Ishikawa (cell line): ENCODE measurements around the gene PLCH1.

ENCODE experiments used
- FOXM1 ChIP-seq: IDR thresholded peaks from 2 replicates; pipeline ENCODE4 v1.6.1; 2012; ENCODE audit warnings: low read depth, borderline replicate concordance
- NFIC ChIP-seq: IDR thresholded peaks from 2 replicates; pipeline ENCODE4 v1.6.1; 2012
- YY1 ChIP-seq: IDR thresholded peaks from 2 replicates; pipeline ENCODE4 v1.6.1; 2012; ENCODE audit warnings: low read depth
- TF ChIP-seq, protein P1 (sequence below): IDR thresholded peaks from 2 replicates; pipeline ENCODE4 v1.6.1; 2012; ENCODE audit warnings: low read depth, mild to moderate bottlenecking

DNA sequence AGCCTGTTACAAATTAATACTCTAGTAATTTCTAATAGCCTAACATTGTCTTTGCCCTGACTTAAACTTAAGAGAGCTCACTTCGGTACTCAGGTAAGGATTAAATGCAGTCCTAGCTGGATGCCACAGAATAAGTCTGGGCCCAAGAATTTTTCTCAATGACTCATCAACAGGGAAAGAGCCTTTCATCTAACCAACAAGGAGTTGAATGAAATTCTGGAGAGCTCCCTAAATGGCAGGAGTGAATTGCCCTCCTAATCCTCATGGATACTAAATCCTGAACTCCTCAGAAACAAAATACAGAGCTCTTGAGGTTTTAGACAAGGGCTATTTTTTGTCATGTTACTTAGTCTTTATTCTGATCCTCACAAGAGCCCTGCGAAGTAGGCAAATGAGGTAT, 159.5 kb downstream of the PLCH1 start:
- TF ChIP-seq, protein P1, sequence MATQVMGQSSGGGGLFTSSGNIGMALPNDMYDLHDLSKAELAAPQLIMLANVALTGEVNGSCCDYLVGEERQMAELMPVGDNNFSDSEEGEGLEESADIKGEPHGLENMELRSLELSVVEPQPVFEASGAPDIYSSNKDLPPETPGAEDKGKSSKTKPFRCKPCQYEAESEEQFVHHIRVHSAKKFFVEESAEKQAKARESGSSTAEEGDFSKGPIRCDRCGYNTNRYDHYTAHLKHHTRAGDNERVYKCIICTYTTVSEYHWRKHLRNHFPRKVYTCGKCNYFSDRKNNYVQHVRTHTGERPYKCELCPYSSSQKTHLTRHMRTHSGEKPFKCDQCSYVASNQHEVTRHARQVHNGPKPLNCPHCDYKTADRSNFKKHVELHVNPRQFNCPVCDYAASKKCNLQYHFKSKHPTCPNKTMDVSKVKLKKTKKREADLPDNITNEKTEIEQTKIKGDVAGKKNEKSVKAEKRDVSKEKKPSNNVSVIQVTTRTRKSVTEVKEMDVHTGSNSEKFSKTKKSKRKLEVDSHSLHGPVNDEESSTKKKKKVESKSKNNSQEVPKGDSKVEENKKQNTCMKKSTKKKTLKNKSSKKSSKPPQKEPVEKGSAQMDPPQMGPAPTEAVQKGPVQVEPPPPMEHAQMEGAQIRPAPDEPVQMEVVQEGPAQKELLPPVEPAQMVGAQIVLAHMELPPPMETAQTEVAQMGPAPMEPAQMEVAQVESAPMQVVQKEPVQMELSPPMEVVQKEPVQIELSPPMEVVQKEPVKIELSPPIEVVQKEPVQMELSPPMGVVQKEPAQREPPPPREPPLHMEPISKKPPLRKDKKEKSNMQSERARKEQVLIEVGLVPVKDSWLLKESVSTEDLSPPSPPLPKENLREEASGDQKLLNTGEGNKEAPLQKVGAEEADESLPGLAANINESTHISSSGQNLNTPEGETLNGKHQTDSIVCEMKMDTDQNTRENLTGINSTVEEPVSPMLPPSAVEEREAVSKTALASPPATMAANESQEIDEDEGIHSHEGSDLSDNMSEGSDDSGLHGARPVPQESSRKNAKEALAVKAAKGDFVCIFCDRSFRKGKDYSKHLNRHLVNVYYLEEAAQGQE: no peak
- TF ChIP-seq FOXM1: no peak
- TF ChIP-seq NFIC: no peak
- TF ChIP-seq YY1: no peak
